Choroid plexus epithelial cell (primary cell): ENCODE results near the gene LDB3.

Source experiments
- DNase-seq: peaks from one replicate; pipeline ENCODE4 v3.0.0-alpha.2; 2010; ENCODE audit warnings: low read depth
- H3K4me3 ChIP-seq: 2 replicates; pipeline ENCODE4 v1.5.1; 2011; ENCODE audit warnings: low read depth, mild to moderate bottlenecking, control low read depth, low read length, moderate library complexity
- CTCF ChIP-seq: conservative IDR thresholded peaks from 2 replicates; pipeline ENCODE4 v1.5.1; 2011; ENCODE audit warnings: low read depth, mild to moderate bottlenecking, control low read depth, inconsistent platforms, low read length, moderate library complexity

Gene LDB3

GRCh38 chr10:86773498-86773897 is 105.2 kb downstream of the LDB3 start:
- no peak for DNase-seq
- no peak overlapping the region for H3K4me3 ChIP-seq
- TF ChIP-seq CTCF = no peak

GRCh38 chr10:86775056-86775869 is 107.0 kb downstream of the LDB3 start:
- no peak for TF ChIP-seq CTCF
- DNase-seq = peak; percentile 54
- no peak overlapping the region for H3K4me3 ChIP-seq

GRCh38 chr10:86775870-86776180 is 107.5 kb downstream of the LDB3 start:
- H3K4me3 ChIP-seq = no peak overlapping the region
- no peak for TF ChIP-seq CTCF
- no peak for DNase-seq

GRCh38 chr10:86779220-86780017 is 111.1 kb downstream of the LDB3 start:
- peak; percentile 62 for DNase-seq

DNA sequence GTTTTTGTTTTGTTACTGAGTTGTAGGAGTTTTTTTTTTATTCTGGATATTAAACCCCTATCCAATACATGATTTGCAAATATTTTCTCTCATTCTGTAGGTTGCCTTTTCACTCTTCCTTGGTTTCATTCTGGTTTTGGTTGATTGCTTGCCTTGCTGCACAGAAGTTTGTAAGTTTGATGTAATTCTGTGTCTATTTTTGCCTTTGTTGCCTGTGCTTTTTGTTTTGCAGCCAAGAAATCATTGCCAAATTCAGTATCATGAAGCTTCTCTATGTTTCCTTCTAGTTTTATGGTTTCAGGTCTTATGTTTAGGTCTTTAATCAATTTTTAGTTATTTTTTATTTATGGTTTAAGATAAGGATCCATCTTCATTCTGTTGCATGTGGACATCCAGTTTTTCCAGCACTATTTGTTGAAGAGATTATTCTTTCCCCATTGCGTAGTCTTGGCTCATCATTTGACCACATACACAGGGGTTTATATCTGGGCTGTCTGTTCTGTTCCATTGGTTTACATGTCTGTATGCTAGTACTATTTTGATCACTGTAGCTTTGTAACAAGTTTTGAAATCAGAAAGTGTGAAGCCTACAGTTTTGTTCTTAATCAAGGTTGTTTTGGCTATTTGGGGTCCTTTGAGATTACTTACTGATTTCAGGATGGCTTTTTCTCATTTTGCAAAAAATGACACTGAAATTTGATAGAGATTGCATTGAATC is 114.5 kb downstream of the LDB3 start:
- DNase-seq = peak; percentile 43
- TF ChIP-seq CTCF = no peak
- no peak overlapping the region for H3K4me3 ChIP-seq

More at GRCh38 chr10:86779220-86780017, 111.1 kb downstream of the LDB3 start:
- no peak for TF ChIP-seq CTCF
- no peak overlapping the region for H3K4me3 ChIP-seq

GRCh38 chr10:86785037-86785436 is 116.7 kb downstream of the LDB3 start:
- H3K4me3 ChIP-seq = no peak overlapping the region
- peak; percentile 76 for DNase-seq
- no peak for TF ChIP-seq CTCF
